Gastroesophageal sphincter (tissue), 3 donors: ENCODE data around the gene MRTO4.
"Not testable (repeated sequence)": the region's sequence is repeated elsewhere in the genome, so short reads cannot be mapped to it uniquely, and the experiment has no call there.

Experiments used
- POLR2A ChIP-seq, 2 donors: fragments of 450-650 bp; IDR thresholded peaks; one replicate each; pipeline ENCODE4 v1.6.1; 2017; ENCODE audit warnings: antibody characterized with exemption in 2 of 2, mild to moderate bottlenecking in 2 of 2, moderate library complexity in 1 of 2
- TF ChIP-seq, protein P1 (sequence below), 4 experiments: fragments of 200-600 bp in 2 of 4; fragments of 450-650 bp in 2 of 4; sonication (generic) in 1 of 4; IDR thresholded peaks; one replicate each; pipeline ENCODE4 v1.5.1; 2017 to 2019; ENCODE audit warnings: antibody characterized with exemption in 4 of 4, mild to moderate bottlenecking in 2 of 4, moderate library complexity in 2 of 4

DNA sequence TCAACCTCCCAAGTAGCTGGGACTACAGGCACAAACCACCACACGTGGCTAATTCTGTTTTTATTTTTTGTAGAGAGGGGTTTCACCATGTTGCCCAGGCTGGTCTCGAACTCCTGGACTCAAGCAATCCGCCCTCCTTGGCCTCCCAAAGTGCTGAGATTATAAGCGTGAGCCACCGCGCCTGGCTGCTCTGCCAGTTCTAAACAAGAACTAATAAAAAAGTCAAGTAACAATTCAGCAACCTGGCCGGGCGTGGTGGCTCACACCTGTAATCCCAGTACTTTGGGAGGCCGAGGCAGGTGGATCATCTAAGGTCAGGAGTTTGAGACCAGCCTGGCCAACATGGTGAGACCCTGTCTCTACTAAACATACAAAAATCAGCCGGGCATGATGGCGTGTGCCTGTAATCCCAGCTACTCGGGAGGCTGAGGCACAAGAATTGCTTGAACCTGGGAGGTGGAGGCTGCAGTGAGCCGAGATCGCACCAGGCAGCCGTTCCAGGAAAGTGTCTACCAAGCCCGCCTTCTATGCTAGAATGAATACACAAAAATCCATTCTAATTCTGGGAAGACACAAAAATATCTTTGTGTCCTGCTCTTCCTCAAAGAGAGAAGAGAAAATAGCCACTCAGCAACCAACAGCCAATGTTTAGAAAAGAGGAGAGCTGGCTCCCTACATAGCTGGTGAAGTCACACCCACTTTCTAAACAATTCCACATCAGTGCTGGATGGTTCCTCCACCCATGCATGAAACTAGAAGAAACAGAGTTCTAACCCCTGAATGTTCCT lies 19.7 kb upstream of the MRTO4 start:
- TF ChIP-seq, protein P1, sequence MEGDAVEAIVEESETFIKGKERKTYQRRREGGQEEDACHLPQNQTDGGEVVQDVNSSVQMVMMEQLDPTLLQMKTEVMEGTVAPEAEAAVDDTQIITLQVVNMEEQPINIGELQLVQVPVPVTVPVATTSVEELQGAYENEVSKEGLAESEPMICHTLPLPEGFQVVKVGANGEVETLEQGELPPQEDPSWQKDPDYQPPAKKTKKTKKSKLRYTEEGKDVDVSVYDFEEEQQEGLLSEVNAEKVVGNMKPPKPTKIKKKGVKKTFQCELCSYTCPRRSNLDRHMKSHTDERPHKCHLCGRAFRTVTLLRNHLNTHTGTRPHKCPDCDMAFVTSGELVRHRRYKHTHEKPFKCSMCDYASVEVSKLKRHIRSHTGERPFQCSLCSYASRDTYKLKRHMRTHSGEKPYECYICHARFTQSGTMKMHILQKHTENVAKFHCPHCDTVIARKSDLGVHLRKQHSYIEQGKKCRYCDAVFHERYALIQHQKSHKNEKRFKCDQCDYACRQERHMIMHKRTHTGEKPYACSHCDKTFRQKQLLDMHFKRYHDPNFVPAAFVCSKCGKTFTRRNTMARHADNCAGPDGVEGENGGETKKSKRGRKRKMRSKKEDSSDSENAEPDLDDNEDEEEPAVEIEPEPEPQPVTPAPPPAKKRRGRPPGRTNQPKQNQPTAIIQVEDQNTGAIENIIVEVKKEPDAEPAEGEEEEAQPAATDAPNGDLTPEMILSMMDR (IDR thresholded peaks at IDR 0.05) = not testable (repeated sequence)
- TF ChIP-seq POLR2A (IDR thresholded peaks at IDR 0.05) = not testable (repeated sequence)
